Hair follicular keratinocyte (primary cell): ENCODE data around the gene PHLDB1. TPM values are rescaled to one million over a fixed set of nuclear protein-coding genes. Genes with fewer than 3 reads are reported as not detected.

ENCODE experiments used
- total RNA-seq: library from RNA; depleted of rRNA; stranded (reverse); fragments of >200 nt; gene quantifications from 2 replicates; pipeline ENCODE4 v1.2.3, GENCODE V29; 2015

The PHLDB1 gene
- 44.7 and 64.3 TPM in 2 replicates for total RNA-seq

DNA sequence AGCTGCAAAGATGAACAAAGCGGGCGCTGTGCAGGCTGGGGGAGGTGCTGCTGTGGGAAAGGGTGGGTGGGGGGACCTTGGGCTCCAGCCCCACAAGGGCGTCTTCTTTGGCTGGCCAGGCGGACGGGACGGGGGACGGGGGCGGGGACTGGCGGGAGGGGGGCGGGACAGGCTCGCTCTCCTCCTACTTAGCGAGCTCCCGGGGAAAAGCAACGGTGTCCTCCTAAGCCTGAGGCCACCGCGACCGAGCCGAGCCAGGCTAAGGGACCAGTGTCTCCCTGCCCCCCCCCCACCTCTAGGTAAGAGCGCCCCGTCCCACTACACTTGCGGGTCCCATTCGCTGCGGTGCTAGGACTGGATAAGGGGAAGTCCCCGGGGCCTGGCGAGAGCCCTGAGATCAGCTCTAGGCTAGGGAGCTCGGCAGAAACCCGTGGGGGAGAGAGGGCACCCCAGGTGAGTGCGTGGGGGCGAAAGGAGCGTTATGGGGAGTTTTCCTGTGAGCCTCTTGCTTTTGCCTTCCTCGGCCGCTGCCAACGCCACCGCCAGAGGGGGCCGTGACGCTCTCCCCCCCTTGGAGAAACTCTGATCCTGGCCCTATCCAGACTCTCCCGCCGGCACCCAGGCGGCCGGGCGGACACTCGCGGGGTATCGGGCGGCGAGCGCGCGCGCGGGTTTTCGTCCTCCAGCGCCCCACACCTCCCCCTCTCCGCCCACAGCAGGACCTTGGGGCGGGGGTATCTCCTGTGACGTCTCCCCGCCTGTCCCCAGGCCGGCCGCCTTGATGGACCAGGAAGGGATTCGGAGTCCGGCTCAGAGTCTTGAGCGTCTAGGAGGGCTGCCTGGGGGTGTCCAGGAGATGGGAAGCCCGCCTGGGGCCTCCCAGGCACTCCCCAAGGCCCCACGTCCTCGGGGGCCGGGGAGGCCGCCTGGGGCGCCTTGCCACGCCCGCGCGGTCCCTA is at the start of gene PHLDB1:
TSS of gene PHLDB1 (plus strand) at position 215 of the 959 bp plus-strand sequence. CDS start 6,222 bp downstream, outside the sequence.

DNA sequence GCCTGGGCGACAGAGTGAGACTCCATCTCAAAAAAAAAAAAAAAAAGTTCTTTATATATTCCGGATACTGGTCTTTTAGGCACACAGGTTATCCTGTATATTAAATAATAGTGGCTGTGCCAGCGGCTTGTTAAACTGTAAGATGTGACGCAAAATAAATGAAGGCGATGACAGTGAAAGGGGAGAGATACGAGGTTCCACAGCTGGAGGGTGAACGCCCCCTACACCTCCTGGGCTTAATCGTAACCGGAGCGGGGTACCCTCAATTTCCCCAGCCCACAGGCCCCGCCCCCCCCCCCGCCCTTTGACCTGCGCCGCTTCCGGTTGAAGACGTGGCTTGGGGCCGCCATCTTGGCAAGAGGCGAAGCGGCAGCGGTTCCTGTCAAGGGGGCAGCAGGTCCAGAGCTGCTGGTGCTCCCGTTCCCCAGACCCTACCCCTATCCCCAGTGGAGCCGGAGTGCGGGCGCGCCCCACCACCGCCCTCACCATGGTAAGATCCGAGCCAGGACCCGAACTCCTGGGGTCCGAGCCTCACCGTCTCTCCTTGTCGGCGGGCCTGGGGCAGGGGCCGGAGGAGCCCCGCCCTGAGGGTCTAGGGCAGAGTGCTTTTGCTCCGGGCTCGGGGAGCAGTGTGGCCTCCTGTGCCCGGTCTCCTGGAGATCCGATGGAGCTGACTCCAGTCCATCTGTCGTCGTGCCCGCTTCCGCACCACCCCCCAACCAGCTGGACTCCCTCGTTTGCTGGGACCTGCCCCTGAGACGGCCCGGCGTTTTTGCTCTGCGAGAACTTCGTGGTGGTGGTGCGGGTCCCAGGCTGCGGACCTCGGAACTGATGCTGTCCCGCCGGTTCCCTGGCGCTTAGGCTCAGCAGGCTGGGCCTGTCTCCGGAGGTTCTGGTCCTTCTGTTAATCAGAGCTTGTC is 35.1 kb upstream of the PHLDB1 start, which contains the start of gene ARCN1:
TSS of gene ARCN1 (plus strand) at position 349 of the 920 bp plus-strand sequence. CDS start at position 488, 139 bp downstream.

DNA sequence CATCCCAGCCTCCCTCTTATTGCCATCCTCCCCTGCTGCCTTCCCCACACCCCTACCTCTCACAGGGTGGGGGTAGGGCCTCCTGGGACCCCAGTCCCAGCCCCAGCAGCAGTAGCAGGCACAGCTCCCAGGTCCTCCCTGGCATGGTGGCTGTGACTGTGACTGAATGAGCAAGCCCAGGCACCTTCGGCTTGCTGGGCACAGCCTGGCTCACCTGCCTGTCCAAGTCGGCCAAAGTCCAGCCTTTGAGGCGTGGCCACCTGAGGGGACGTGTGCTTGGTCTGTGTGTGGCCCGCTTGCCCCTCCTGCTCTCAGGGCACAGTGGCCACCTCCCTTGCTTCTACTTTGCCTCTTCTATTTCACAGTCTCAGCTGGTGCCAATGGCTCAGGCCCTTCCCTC is 72.1 kb downstream of the PHLDB1 start, which contains the start of gene TREH:
TSS of gene TREH (minus strand) at position 168 of the 400 bp plus-strand sequence. CDS start at position 145, 23 bp downstream.

Other genes starting within 250 kb of the PHLDB1 start
- 24.6 and 27.8 TPM in 2 replicates for gene UBE4A, start 248.0 kb upstream of the PHLDB1 start, total RNA-seq
- gene ATP5MG, start 206.0 kb upstream of the PHLDB1 start, total RNA-seq, result 44.9 and 67.7 TPM in 2 replicates
- gene KMT2A, start 171.1 kb upstream of the PHLDB1 start, total RNA-seq, result 19.8 and 22.3 TPM in 2 replicates
- not detected in 2 replicates for gene TTC36, start 80.1 kb upstream of the PHLDB1 start, total RNA-seq
- 26.8 and 42.5 TPM in 2 replicates for gene TMEM25, start 76.4 kb upstream of the PHLDB1 start, total RNA-seq
- gene IFT46, start 41.7 kb upstream of the PHLDB1 start, total RNA-seq, result 22.8 and 27.1 TPM in 2 replicates
- gene ARCN1, start 35.2 kb upstream of the PHLDB1 start, total RNA-seq, result 118 and 119 TPM in 2 replicates
- gene TREH, start 72.0 kb downstream of the PHLDB1 start, total RNA-seq, result not detected in 2 replicates
- gene DDX6, start 183.5 kb downstream of the PHLDB1 start, total RNA-seq, result 42.8 and 44.3 TPM in 2 replicates